IPS-11a (cell line): ENCODE data around the gene CALHM3.

Experiments
- H3K4me3 ChIP-seq: one replicate; pipeline ENCODE4 v1.5.1; 2013; ENCODE audit warnings: low read depth, low read length, control low read depth

CALHM3 gene

DNA sequence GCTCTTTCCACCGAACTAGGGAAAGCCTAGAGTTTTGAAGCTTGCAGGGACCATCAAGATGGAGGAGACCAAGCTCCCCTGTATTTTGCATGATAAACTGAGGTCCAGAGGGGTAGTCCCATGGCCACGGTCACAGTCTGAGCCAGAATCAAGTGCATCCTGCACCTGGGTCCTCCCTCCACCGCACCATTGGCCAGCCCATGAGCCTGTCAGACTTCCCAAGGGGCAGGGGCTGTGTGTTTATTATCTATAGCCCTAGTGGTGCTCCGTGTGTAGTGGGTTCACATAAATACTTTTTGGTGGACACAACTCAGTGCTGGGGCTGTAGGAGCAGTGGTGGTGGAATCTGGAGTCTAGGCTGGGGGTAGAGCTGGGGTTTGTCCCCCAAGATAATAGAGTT is 3.6 kb downstream of the CALHM3 start:
- no peak overlapping the region for H3K4me3 ChIP-seq

GRCh38 chr10:103474077-103474476 is 5.0 kb downstream of the CALHM3 start:
- no peak overlapping the region for H3K4me3 ChIP-seq

DNA sequence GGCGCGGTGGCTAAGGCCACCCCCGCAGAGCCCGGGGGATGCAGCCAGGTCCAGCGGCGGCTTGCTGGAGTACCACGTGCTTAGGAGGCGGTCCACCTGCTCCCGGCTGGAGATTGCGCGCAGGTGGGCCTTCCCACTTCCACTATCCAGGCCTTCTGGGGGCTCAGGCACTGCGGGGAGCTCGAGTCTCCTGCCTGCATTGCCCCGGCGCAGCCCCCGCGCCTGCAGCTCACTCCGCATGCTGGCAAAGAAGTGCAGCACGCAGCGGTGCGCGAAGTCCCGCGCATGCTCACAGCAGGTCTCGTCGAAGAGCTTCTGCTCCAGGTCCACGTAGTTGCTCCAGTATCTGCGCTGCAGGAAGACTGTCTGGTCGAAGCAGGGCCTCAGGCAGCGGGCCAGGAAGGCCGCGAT is 5.8 kb downstream of the CALHM3 start:
- H3K4me3 ChIP-seq: no peak overlapping the region

DNA sequence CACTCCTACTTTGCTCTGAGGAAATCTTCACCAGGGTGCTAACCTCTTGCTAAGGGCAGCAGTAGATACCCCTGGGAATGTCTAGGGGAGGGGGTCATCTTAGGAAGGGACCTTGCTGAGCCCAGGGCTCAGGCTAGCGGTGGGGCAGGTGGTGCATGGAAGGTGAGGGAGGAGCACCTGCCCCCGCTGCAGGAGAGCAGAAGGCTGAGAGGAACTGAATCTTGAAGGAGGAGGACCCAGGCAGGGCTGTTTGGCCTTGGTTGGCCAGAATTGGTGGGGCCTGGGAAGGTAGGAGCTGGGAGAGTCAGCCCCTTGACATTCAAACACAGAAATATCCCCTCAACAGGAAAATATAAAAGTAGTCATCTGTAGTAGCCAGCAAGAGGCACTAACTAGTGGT is 7.0 kb downstream of the CALHM3 start:
- H3K4me3 ChIP-seq: no peak overlapping the region

- H3K4me3 ChIP-seq: no peak overlapping the region
Observed at GRCh38 chr10:103470761-103471653, 8.0 kb downstream of the CALHM3 start.

DNA sequence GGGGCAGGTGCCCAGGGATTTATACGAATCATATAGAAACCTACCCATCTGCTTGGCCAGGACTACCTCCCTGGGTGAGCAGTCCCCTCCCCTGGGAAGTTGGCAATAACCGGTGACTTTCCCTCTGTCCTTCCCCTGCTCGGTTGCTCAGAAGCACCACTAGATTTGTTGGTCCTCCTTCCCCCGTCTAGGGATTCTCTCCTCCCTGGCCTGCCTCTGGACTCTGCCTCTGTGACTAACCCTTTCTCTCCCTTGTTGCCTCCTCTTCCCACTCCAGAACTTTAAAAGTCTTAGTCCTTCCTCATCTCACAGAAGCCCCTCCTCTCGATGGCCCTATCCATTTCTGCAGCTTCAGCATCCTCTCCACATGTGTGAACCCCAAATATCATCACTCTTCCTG is 9.8 kb downstream of the CALHM3 start:
- no peak overlapping the region for H3K4me3 ChIP-seq

- no peak overlapping the region for H3K4me3 ChIP-seq
Observed at GRCh38 chr10:103467406-103467805, 11.6 kb downstream of the CALHM3 start.

- H3K4me3 ChIP-seq: no peak overlapping the region
Observed at GRCh38 chr10:103466734-103467133, 12.3 kb downstream of the CALHM3 start.

GRCh38 chr10:103465411-103466179 is 13.4 kb downstream of the CALHM3 start:
- H3K4me3 ChIP-seq: no peak overlapping the region

DNA sequence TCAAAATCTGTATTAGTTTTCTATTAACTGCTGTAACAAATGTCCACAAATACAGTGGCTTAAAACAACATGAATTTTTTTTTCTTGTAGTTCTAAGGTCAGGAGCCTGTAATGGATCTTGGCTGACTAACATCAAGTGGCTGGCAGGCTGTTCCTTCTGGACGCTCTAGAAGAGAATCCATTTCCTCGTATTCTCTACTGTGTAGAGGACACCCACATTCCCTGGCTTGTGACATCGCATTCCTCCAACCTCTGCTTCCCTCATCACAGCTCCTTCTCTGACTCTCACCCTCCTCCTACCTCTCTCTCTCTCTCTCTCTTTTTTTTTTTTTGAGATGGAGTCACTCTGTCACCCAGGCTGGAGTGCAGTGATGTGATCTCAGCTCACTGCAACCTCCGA is 15.5 kb downstream of the CALHM3 start:
- no peak overlapping the region for H3K4me3 ChIP-seq

GRCh38 chr10:103459615-103460014 is 19.4 kb downstream of the CALHM3 start:
- no peak overlapping the region for H3K4me3 ChIP-seq

- no peak within 1 kb of the TSS for H3K4me3 ChIP-seq
Observed at GRCh38 chr10:103458720-103459119, 20.3 kb downstream of the CALHM3 start, which contains the start of gene CALHM1. CALHM1 (minus strand) TSS chr10:103458900; CDS start chr10:103458751, 149 bp downstream.

DNA sequence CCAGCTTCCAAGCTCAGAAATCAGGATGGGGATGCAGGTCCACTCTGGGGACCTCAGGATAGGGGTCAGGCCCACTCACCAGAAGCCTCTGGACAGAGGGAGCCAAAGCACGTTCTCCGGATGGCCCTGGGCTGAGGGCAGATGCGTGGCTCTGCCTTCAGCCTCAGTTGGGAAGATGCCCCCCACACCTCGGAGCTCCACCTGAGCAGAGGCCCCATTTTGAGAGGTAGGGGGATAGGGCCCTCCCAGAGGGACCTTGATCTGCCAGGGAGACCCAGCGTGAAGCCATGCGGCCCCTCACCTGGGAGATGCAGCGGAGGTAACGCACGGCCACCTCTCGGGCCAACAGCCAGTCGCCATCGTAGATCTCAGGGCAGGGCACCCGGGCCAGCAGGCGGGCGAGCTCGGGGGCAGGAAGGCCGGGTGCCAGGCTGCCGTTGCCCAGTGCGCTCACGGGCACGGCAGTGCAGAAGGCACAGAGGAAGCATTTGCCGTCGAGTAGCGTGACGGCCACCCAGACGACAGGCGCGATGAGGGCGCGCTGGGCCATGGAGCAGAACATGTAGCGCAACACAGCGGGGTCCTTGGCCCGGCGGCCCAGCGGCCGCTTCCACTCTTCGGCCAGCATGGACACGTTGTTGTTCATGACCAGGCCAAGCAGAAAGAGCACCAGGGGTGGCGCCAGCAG is 21.0 kb downstream of the CALHM3 start:
- H3K4me3 ChIP-seq: no peak overlapping the region

DNA sequence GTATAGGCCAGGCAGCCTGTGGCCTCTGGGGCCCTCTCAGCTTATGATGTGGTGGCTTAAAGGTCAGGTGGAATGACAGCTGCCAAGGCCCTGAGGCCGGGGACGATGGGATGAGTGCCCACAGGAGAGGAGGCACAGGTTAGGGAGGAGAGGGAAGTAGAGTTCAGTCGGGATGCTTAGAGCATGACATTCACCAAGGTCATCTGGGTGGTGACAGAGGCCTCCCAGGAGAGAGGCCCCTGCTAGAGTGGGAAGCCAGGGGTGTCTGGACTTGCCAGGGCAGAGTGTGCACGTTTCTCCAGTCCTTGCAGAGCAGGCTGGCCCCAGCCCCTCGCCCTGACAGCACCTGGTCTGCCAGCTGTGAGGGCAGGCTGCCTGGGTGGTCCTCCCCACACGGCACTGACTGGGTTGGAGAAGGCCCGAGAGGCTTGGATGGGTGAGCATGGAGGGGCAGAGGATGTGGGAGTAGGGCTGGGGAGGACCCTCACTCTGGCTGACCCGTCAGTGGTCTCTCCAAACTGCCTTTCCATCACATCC is 21.8 kb downstream of the CALHM3 start:
- no peak overlapping the region for H3K4me3 ChIP-seq

- H3K4me3 ChIP-seq: no peak overlapping the region
Observed at GRCh38 chr10:103456074-103456660, 22.9 kb downstream of the CALHM3 start.

- H3K4me3 ChIP-seq: no peak overlapping the region
Observed at GRCh38 chr10:103455235-103455634, 23.8 kb downstream of the CALHM3 start.

DNA sequence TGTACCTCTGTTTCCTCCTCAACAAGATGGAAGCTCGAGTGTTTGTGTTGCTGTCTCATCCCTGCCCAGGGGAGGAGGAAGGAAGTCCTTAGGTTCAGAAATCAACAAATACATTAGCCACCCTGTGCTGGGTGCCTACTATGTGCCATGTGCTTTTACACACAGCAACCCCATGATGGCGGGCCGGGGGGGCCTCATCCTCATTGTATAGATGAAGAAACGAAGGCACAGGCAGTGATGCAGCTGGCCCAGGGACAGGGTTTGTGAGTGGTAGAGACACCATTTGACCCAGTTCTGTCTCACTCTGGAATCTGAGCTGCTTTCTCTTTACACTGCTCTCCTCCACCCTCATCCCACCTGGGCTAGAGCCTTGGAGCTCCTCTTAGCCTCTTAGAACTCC is 25.0 kb downstream of the CALHM3 start:
- H3K4me3 ChIP-seq: no peak overlapping the region

- H3K4me3 ChIP-seq: no peak overlapping the region
Observed at GRCh38 chr10:103452506-103453230, 26.4 kb downstream of the CALHM3 start.

- H3K4me3 ChIP-seq: no peak within 1 kb of the TSS
Observed at GRCh38 chr10:103451831-103452505, 27.1 kb downstream of the CALHM3 start, which contains the start of gene CALHM2. CALHM2 (minus strand) TSS chr10:103452370; CDS start chr10:103449941, 2,429 bp downstream.
